ENCODE measurements around the gene ASCL2. TPM values are rescaled to one million over a fixed set of nuclear protein-coding genes. Genes with fewer than 3 reads are reported as not detected.

Gene ASCL2
- total RNA-seq, 4 donors from 2014 or later = 2.3 to 14.7 (median 3.0) TPM; not detected in 1

GRCh38 chr11:2275334-2276279 is 5.2 kb upstream of the ASCL2 start:
- DNase-seq = no peak
- peaks cover 0 to 6% (median 5%) of the 10 kb centered on the region in 4 donors for H3K4me1 ChIP-seq
- no peak overlapping the region for H3K27ac ChIP-seq
- 87% methylated on average over 27 of the region's 30 CpGs; no CpG with 5 or more reads in 1 of the 2 donors for WGBS, 2 donors (ENCODE audit: low coverage in 1 of 2)
- intact Hi-C loops (cut with DNase I; ENCODE audit: low total_unique reads) (no loop called here), in situ Hi-C loops (cut with MboI; ENCODE audit: low pct_ligation_motif_present in 1 of 4, low pct_unique_long_range_greater_than_20kb in 1 of 4, low sequenced_read_pairs in 3 of 4) (loop anchor here in 1 of 4 donors (25.0 kb wide), 1 partner anchor 88 kb away; no protein-coding TSS in a partner anchor)
- H3K4me3 ChIP-seq = no peak overlapping the region
- TF ChIP-seq POLR2AphosphoS5 (IDR thresholded peaks at IDR 0.05) (no peak), POLR2A (IDR thresholded peaks at IDR 0.05) (no peak), EP300 (IDR thresholded peaks at IDR 0.05; ENCODE audit: low read depth) (no peak), CTCF (IDR thresholded peaks at IDR 0.05) (no peak)
- H3K27me3 ChIP-seq = peaks cover 19% of the 10 kb centered on the region
- H3K36me3 ChIP-seq = no peaks in the 10 kb centered on the region
- H3K9me3 ChIP-seq = peaks cover 0 to 9% of the 10 kb centered on the region in 2 donors

DNA sequence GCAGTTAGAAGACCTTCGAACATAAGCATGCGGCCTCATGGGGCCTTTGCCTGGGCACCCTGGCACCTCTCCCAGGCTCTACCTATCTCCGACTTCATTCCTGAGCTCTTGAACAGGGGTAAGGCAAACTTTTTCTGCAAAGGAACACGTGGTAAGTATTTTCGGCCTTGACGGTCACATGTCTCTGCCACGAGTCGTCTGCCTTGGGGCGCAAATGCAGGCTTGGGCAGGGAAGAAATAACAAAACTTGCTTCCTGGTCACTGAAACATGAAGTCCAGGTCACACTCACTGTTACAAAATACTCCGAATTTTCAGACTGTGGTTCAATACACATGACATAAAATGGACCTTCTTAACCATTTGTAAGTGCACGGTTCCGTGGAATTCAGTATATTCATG is 3.4 kb upstream of the ASCL2 start:
- in situ Hi-C loops (cut with MboI; ENCODE audit: low pct_ligation_motif_present in 1 of 4, low pct_unique_long_range_greater_than_20kb in 1 of 4, low sequenced_read_pairs in 3 of 4) = no loop called here
- DNase-seq = no peak
- 83 to 89% methylated on average over 3 to 12 of the region's 12 CpGs for WGBS, 2 donors (ENCODE audit: low coverage in 1 of 2)

DNA sequence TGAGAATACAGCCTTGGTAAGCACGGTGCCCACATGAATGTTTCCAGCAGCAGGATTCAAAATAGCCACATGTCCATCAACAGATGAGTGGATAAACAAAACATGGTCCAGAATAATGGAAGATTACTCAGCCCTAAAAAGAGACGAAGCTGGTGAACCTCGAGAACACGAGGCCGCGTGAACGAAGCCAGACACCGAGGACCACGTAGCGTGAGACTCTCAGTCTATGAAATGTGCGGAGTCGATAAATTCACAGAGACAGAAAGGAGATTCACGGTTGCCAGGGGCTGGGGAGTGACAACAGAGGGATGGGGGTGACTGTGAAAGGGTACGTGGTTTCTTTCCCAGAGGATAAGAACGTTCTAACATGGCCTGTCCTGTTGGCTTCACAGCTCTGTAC is 2.9 kb upstream of the ASCL2 start:
- no peak for DNase-seq
- intact Hi-C loops (cut with DNase I; ENCODE audit: low total_unique reads) = no loop called here
- WGBS, 2 donors (ENCODE audit: low coverage in 1 of 2) = 87 to 92% methylated on average over 14 to 15 of the region's 15 CpGs
- H3K36me3 ChIP-seq = no peaks in the 10 kb centered on the region
- H3K9me3 ChIP-seq = no peaks in the 10 kb centered on the region
- H3K4me3 ChIP-seq = no peak overlapping the region
- in situ Hi-C loops (cut with MboI; ENCODE audit: low pct_ligation_motif_present in 1 of 4, low pct_unique_long_range_greater_than_20kb in 1 of 4, low sequenced_read_pairs in 3 of 4) = no loop called here
- H3K27ac ChIP-seq = no peak overlapping the region
- TF ChIP-seq POLR2AphosphoS5 (IDR thresholded peaks at IDR 0.05) (no peak), POLR2A (IDR thresholded peaks at IDR 0.05) (no peak), EP300 (IDR thresholded peaks at IDR 0.05; ENCODE audit: low read depth) (no peak), CTCF (IDR thresholded peaks at IDR 0.05) (no peak)
- peaks cover 42% of the 10 kb centered on the region for H3K27me3 ChIP-seq
- peaks cover 0 to 28% (median 26%) of the 10 kb centered on the region in 4 donors for H3K4me1 ChIP-seq

More for the DNA sequence above, 3.4 kb upstream of the ASCL2 start:
- H3K27me3 ChIP-seq = peaks cover 37% of the 10 kb centered on the region
- no peak overlapping the region for H3K4me3 ChIP-seq
- TF ChIP-seq POLR2A (IDR thresholded peaks at IDR 0.05) = no peak
- no peak for TF ChIP-seq POLR2AphosphoS5 (IDR thresholded peaks at IDR 0.05)
- TF ChIP-seq EP300 (IDR thresholded peaks at IDR 0.05; ENCODE audit: low read depth) = no peak
- no peak for TF ChIP-seq CTCF (IDR thresholded peaks at IDR 0.05)
- no peaks in the 10 kb centered on the region for H3K36me3 ChIP-seq
- intact Hi-C loops (cut with DNase I; ENCODE audit: low total_unique reads) = no loop called here
- H3K4me1 ChIP-seq = peaks cover 0 to 24% (median 23%) of the 10 kb centered on the region in 4 donors
- H3K9me3 ChIP-seq = no peaks in the 10 kb centered on the region
- no peak overlapping the region for H3K27ac ChIP-seq

DNA sequence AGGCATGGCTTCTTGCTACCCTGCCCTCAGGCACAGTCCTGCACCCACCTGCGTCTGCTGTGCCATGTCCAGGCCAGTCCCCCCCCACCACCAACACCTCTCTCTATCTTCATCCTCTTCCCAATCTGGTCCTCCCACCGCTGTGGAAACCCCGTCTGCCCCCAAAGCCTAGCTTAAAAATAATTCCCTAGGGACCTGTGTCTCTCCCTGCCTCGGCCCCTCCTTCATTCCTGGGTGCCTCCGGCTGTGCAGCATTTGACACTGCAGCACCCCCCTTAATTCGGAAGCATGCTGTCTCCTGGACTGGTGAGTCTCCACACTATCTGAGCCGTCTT is 2.5 kb upstream of the ASCL2 start:
- Histone ChIP-seq H3K9me3 (no peaks in the 10 kb centered on the region), H3K4me3 (no peak overlapping the region), H3K27ac (no peak overlapping the region), H3K4me1 (peaks cover 0 to 30% (median 26%) of the 10 kb centered on the region in 4 donors), H3K27me3 (peaks cover 46% of the 10 kb centered on the region), H3K36me3 (no peaks in the 10 kb centered on the region)
- 87 to 100% methylated on average over 1 to 7 of the region's 7 CpGs for WGBS, 2 donors (ENCODE audit: low coverage in 1 of 2)
- no peak for DNase-seq
- TF ChIP-seq POLR2A (IDR thresholded peaks at IDR 0.05) (no peak), EP300 (IDR thresholded peaks at IDR 0.05; ENCODE audit: low read depth) (no peak)
- in situ Hi-C loops (cut with MboI; ENCODE audit: low pct_ligation_motif_present in 1 of 4, low pct_unique_long_range_greater_than_20kb in 1 of 4, low sequenced_read_pairs in 3 of 4) (no loop called here), intact Hi-C loops (cut with DNase I; ENCODE audit: low total_unique reads) (no loop called here)
